Neural cell (in vitro differentiated cells): ENCODE data around the gene ZBTB21. TPM values are rescaled to one million over a fixed set of nuclear protein-coding genes. Genes with fewer than 3 reads are reported as not detected.

Experiments
- H2AFZ ChIP-seq: fragments of 200-600, 300-800 bp; sonication (generic), shearing (Covaris generic); 2 replicates; pipeline ENCODE4 v1.6.0; 2014; ENCODE audit warnings: low read depth, mild to moderate bottlenecking, antibody characterized with exemption, low read length, moderate library complexity
- H3F3A ChIP-seq: fragments of 200-600 bp; shearing (Covaris generic); 2 replicates; pipeline ENCODE4 v1.6.1; 2016; ENCODE audit warnings: mild to moderate bottlenecking, moderate library complexity, mixed read lengths, antibody characterized with exemption, low read length; ENCODE audit not compliant: insufficient read depth, poor library complexity, severe bottlenecking
- H3K27ac ChIP-seq: fragments of 200-600, 300-800 bp; sonication (generic), shearing (Covaris generic); 2 replicates; pipeline ENCODE4 v1.5.1; 2014; ENCODE audit warnings: mild to moderate bottlenecking, low read length, moderate library complexity
- H3K27me3 ChIP-seq: fragments of 300-800, 200-600 bp; sonication (generic), shearing (Covaris generic); 2 replicates; pipeline ENCODE4 v1.6.0; 2014; ENCODE audit warnings: mild to moderate bottlenecking, low read depth, low read length, moderate library complexity; ENCODE audit not compliant: insufficient read depth
- H3K36me3 ChIP-seq: fragments of 300-800, 200-600 bp; sonication (generic), shearing (Covaris generic); 2 replicates; pipeline ENCODE4 v1.5.1; 2014; ENCODE audit warnings: mild to moderate bottlenecking, antibody characterized with exemption, low read length, moderate library complexity; ENCODE audit not compliant: insufficient read depth
- H3K4me2 ChIP-seq: fragments of 300-800, 200-600 bp; sonication (generic), shearing (Covaris generic); 2 replicates; pipeline ENCODE4 v1.6.0; 2014; ENCODE audit warnings: mild to moderate bottlenecking, low read length
- H3K4me3 ChIP-seq: fragments of 300-800, 200-600 bp; sonication (generic), shearing (Covaris generic); 2 replicates; pipeline ENCODE4 v1.5.1; 2014; ENCODE audit warnings: mild to moderate bottlenecking, low read length, moderate library complexity
- H3K79me2 ChIP-seq: fragments of 200-600 bp; shearing (Covaris generic); replicated peaks from 2 replicates; pipeline ENCODE4 v1.6.0; 2014; ENCODE audit warnings: mild to moderate bottlenecking, low read length, moderate library complexity; ENCODE audit not compliant: insufficient read depth
- H3K9ac ChIP-seq: fragments of 300-800, 200-600 bp; sonication (generic), shearing (Covaris generic); 2 replicates; pipeline ENCODE4 v1.6.1; 2016; ENCODE audit warnings: mild to moderate bottlenecking, low read length, mixed read lengths
- H3K9me2 ChIP-seq: fragments of 200-600 bp; shearing (Covaris generic); 2 replicates; pipeline ENCODE4 v1.6.1; 2016; ENCODE audit warnings: mild to moderate bottlenecking, low read length, mixed read lengths; ENCODE audit not compliant: insufficient read depth
- H3K9me3 ChIP-seq: fragments of 200-600, 300-800 bp; sonication (generic), shearing (Covaris generic); 2 replicates; pipeline ENCODE4 v1.6.1; 2016; ENCODE audit warnings: mild to moderate bottlenecking, mixed run types, low read length, moderate library complexity, mixed read lengths
- H4K20me1 ChIP-seq: fragments of 200-600 bp; shearing (Covaris generic); 2 replicates; pipeline ENCODE4 v1.6.1; 2016; ENCODE audit warnings: mild to moderate bottlenecking, mixed run types; ENCODE audit not compliant: insufficient read depth
- CTCF ChIP-seq: fragments of 450-650 bp; IDR thresholded peaks from 2 replicates; pipeline ENCODE4 v1.5.1; 2014; ENCODE audit warnings: antibody characterized with exemption, mild to moderate bottlenecking, moderate library complexity; ENCODE audit not compliant: poor library complexity, severe bottlenecking
- EP300 ChIP-seq: fragments of 450-650 bp; conservative IDR thresholded peaks from 2 replicates; pipeline ENCODE4 v1.6.1; 2014; ENCODE audit warnings: antibody characterized with exemption, mild to moderate bottlenecking, moderate library complexity; ENCODE audit not compliant: poor library complexity, severe bottlenecking
- EZH2 ChIP-seq: fragments of 200-600, 300-800 bp; shearing (Covaris generic), sonication (generic); IDR thresholded peaks from 2 replicates; pipeline ENCODE4 v1.6.1; 2014; ENCODE audit warnings: antibody characterized with exemption, low read length, borderline replicate concordance, mild to moderate bottlenecking; ENCODE audit not compliant: insufficient read depth, poor library complexity, severe bottlenecking
- MXI1 ChIP-seq: fragments of 450-650 bp; conservative IDR thresholded peaks from 2 replicates; pipeline ENCODE4 v1.6.1; 2014; ENCODE audit warnings: antibody characterized with exemption, mild to moderate bottlenecking; ENCODE audit not compliant: poor library complexity, severe bottlenecking
- POLR2AphosphoS5 ChIP-seq: IDR thresholded peaks from 2 replicates; pipeline ENCODE4 v1.6.1; 2012
- RAD21 ChIP-seq: fragments of 450-650 bp; conservative IDR thresholded peaks from 2 replicates; pipeline ENCODE4 v1.6.1; 2014; ENCODE audit warnings: antibody characterized with exemption, mild to moderate bottlenecking, moderate library complexity
- REST ChIP-seq: IDR thresholded peaks from 2 replicates; pipeline ENCODE4 v1.6.1; 2012; ENCODE audit warnings: borderline replicate concordance
- SMC3 ChIP-seq: fragments of 450-650 bp; conservative IDR thresholded peaks from 2 replicates; pipeline ENCODE4 v1.6.1; 2014; ENCODE audit warnings: antibody characterized with exemption, mild to moderate bottlenecking, moderate library complexity; ENCODE audit not compliant: poor library complexity
- TAF1 ChIP-seq: IDR thresholded peaks from 2 replicates; pipeline ENCODE4 v1.6.1; 2012; ENCODE audit warnings: low read depth
- polyA plus RNA-seq: library from polyadenylated mRNA; depleted of rRNA; stranded (reverse); fragments of >200 nt; gene quantifications from 2 replicates; pipeline ENCODE4 v1.2.3, GENCODE V29; 2014

The ZBTB21 gene
- polyA plus RNA-seq, 1 donor from 2014 or later, result 8.0 TPM

GRCh38 chr21:42006765-42007164, 3.4 kb downstream of the ZBTB21 start:
- Histone ChIP-seq H3K4me3 (no peak overlapping the region), H3K9me3 (no peaks in the 10 kb centered on the region), H3K27me3 (no peaks in the 10 kb centered on the region), H3K9ac (no peak overlapping the region), H3K9me2 (no peaks in the 10 kb centered on the region), H4K20me1 (peaks cover 5% of the 10 kb centered on the region), H3K79me2 (peaks cover 45% of the 10 kb centered on the region), H3K36me3 (peaks cover 10% of the 10 kb centered on the region), H2AFZ (no peak overlapping the region), H3K4me2 (no peak overlapping the region), H3K27ac (no peak overlapping the region), H3F3A (no peaks in the 10 kb centered on the region)
- no peak for TF ChIP-seq EP300

- no peak overlapping the region for H3K27ac ChIP-seq
- H3K27me3 ChIP-seq, result no peaks in the 10 kb centered on the region
- H3K4me3 ChIP-seq, result no peak overlapping the region
- no peaks in the 10 kb centered on the region for H3K9me2 ChIP-seq
- TF ChIP-seq MXI1 (no peak), EZH2 (no peak), CTCF (no peak), EP300 (no peak), RAD21 (no peak), POLR2AphosphoS5 (no peak), TAF1 (no peak), SMC3 (no peak), REST (no peak)
- no peak overlapping the region for H3K4me2 ChIP-seq
- peaks cover 5% of the 10 kb centered on the region for H4K20me1 ChIP-seq
- H3F3A ChIP-seq, result no peaks in the 10 kb centered on the region
- H3K36me3 ChIP-seq, result peaks cover 18% of the 10 kb centered on the region
- H3K79me2 ChIP-seq, result peaks cover 45% of the 10 kb centered on the region
- H2AFZ ChIP-seq, result no peak overlapping the region
- no peaks in the 10 kb centered on the region for H3K9me3 ChIP-seq
- no peak overlapping the region for H3K9ac ChIP-seq
Observed at GRCh38 chr21:42004406-42005199, 5.6 kb downstream of the ZBTB21 start.
